Measurements from ENCODE around the gene LRRFIP1.

LRRFIP1 gene

GRCh38 chr2:237691029-237691907, 63.9 kb downstream of the LRRFIP1 start:
- peak; percentile 59 for DNase-seq (ENCODE audit: low read depth)
- peak overlapping the region; percentile 90 for H3K4me3 ChIP-seq (ENCODE audit: low read depth, low read length)

GRCh38 chr2:237691908-237692600, 64.7 kb downstream of the LRRFIP1 start:
- H3K4me3 ChIP-seq (ENCODE audit: low read depth, low read length): peak overlapping the region; percentile 90
- TF ChIP-seq CTCF (IDR thresholded peaks at IDR 0.05; ENCODE audit: insufficient read depth, low read depth, low read length, missing control alignments): no peak
- DNase-seq (ENCODE audit: low read depth): peak; percentile 97

More at GRCh38 chr2:237691029-237691907, 63.9 kb downstream of the LRRFIP1 start:
- TF ChIP-seq CTCF (IDR thresholded peaks at IDR 0.05; ENCODE audit: insufficient read depth, low read depth, low read length, missing control alignments): no peak

- no peak for DNase-seq (ENCODE audit: low read depth)
- no peak for TF ChIP-seq CTCF (IDR thresholded peaks at IDR 0.05; ENCODE audit: insufficient read depth, low read depth, low read length, missing control alignments)
- H3K4me3 ChIP-seq (ENCODE audit: low read depth, low read length): peak overlapping the region; percentile 89
These were observed 65.4 kb downstream of the LRRFIP1 start for GRCh38 chr2:237692601-237693290.

- DNase-seq (ENCODE audit: low read depth): peak; percentile 31
- TF ChIP-seq CTCF (IDR thresholded peaks at IDR 0.05; ENCODE audit: insufficient read depth, low read depth, low read length, missing control alignments): no peak
- H3K4me3 ChIP-seq (ENCODE audit: low read depth, low read length): peak overlapping the region; percentile 89
These were observed 66.1 kb downstream of the LRRFIP1 start for GRCh38 chr2:237693291-237693994.

GRCh38 chr2:237694415-237695194, 67.2 kb downstream of the LRRFIP1 start:
- H3K4me3 ChIP-seq (ENCODE audit: low read depth, low read length): peak overlapping the region; percentile 89
- TF ChIP-seq CTCF (IDR thresholded peaks at IDR 0.05; ENCODE audit: insufficient read depth, low read depth, low read length, missing control alignments): peak; percentile 16
- peak; percentile 54 for DNase-seq (ENCODE audit: low read depth)
